Measurements from ENCODE around the gene ZBTB40. TPM values are rescaled to one million over a fixed set of nuclear protein-coding genes. Genes with fewer than 3 reads are reported as not detected.

Gene ZBTB40
- total RNA-seq, 2 donors from 2014 or later = 11.2 to 16.2 TPM

DNA sequence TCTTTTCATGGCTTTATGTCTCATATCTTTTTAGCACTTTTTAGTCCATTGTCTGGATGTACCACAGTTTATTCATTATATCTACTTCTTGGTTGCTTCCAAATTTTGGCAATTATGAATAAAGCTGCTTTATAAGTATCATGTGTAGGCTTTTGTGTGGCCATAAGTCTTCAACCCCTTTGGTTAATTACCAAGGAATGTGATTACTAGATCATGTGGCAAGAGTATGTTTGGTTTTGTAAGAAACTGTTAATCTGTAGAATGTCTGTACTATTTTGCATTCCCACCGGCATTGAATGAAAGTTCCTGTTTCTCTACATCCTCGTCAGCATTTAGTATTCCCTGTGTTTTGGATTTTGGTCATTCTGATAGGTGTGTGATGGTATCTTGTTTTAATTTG, 31.5 kb downstream of the ZBTB40 start:
- Histone ChIP-seq H3K27ac (no peak overlapping the region), H3K4me1 (no peaks in the 10 kb centered on the region), H3K27me3 (no peaks in the 10 kb centered on the region), H3K36me3 (no peaks in the 10 kb centered on the region), H3K9me3 (no peaks in the 10 kb centered on the region), H3K9ac (ENCODE audit: low read depth in 2 of 2, low read length in 2 of 2) (no peak overlapping the region), H3K4me3 (no peak overlapping the region)
- TF ChIP-seq, protein P1, sequence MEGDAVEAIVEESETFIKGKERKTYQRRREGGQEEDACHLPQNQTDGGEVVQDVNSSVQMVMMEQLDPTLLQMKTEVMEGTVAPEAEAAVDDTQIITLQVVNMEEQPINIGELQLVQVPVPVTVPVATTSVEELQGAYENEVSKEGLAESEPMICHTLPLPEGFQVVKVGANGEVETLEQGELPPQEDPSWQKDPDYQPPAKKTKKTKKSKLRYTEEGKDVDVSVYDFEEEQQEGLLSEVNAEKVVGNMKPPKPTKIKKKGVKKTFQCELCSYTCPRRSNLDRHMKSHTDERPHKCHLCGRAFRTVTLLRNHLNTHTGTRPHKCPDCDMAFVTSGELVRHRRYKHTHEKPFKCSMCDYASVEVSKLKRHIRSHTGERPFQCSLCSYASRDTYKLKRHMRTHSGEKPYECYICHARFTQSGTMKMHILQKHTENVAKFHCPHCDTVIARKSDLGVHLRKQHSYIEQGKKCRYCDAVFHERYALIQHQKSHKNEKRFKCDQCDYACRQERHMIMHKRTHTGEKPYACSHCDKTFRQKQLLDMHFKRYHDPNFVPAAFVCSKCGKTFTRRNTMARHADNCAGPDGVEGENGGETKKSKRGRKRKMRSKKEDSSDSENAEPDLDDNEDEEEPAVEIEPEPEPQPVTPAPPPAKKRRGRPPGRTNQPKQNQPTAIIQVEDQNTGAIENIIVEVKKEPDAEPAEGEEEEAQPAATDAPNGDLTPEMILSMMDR (IDR thresholded peaks at IDR 0.05) = no peak
- intact Hi-C loops (cut with DNase I) = no loop called here
- no peak for DNase-seq

GRCh38 chr1:22484706-22485345, 33.2 kb downstream of the ZBTB40 start:
- intact Hi-C loops (cut with DNase I) = no loop called here
- Histone ChIP-seq H3K9ac (ENCODE audit: low read depth in 2 of 2, low read length in 2 of 2) (no peak overlapping the region), H3K9me3 (no peaks in the 10 kb centered on the region), H3K27ac (no peak overlapping the region), H3K36me3 (no peaks in the 10 kb centered on the region), H3K27me3 (no peaks in the 10 kb centered on the region), H3K4me1 (no peaks in the 10 kb centered on the region), H3K4me3 (no peak overlapping the region)
- TF ChIP-seq, protein P1 (IDR thresholded peaks at IDR 0.05) = no peak
- DNase-seq = no peak

- H3K27me3 ChIP-seq = no peaks in the 10 kb centered on the region
These were observed 33.8 kb downstream of the ZBTB40 start for GRCh38 chr1:22485431-22485830.

GRCh38 chr1:22487781-22488180, 36.1 kb downstream of the ZBTB40 start:
- Histone ChIP-seq H3K9me3 (no peaks in the 10 kb centered on the region), H3K4me3 (no peak overlapping the region), H3K4me1 (no peaks in the 10 kb centered on the region), H3K36me3 (no peaks in the 10 kb centered on the region), H3K9ac (ENCODE audit: low read depth in 2 of 2, low read length in 2 of 2) (no peak overlapping the region), H3K27me3 (no peaks in the 10 kb centered on the region), H3K27ac (no peak overlapping the region)
- DNase-seq = no peak
- TF ChIP-seq, protein P1 (IDR thresholded peaks at IDR 0.05) = no peak
- intact Hi-C loops (cut with DNase I) = no loop called here

More at GRCh38 chr1:22485431-22485830, 33.8 kb downstream of the ZBTB40 start:
- TF ChIP-seq, protein P1 (IDR thresholded peaks at IDR 0.05) = no peak
- no peak overlapping the region for H3K9ac ChIP-seq (ENCODE audit: low read depth in 2 of 2, low read length in 2 of 2)
- H3K27ac ChIP-seq = no peak overlapping the region
- no peaks in the 10 kb centered on the region for H3K36me3 ChIP-seq
- H3K4me3 ChIP-seq = no peak overlapping the region
- DNase-seq = no peak
- H3K4me1 ChIP-seq = no peaks in the 10 kb centered on the region
- no peaks in the 10 kb centered on the region for H3K9me3 ChIP-seq
- intact Hi-C loops (cut with DNase I) = no loop called here

DNA sequence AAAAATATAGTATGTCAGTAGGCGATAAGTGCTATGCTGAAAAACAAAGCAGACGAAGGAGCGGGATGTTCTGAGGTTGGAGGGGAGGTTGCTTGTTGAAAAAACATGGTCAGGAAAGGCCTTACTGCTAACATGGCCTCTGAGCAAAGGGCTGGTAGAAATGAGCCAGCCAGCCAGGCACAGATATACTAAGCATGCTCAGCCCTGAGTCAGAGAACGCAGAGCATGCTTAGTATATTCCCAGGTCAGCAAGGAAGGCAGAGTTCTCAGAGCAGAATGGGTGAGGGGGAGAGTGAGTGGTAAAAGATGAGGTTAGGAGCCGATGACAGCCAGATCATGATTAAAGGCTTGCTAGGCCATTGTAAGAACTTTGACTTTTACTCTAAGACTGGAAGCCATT, 36.7 kb downstream of the ZBTB40 start:
- no peak overlapping the region for H3K9ac ChIP-seq (ENCODE audit: low read depth in 2 of 2, low read length in 2 of 2)
- no peaks in the 10 kb centered on the region for H3K9me3 ChIP-seq
- no peak for DNase-seq
- H3K4me1 ChIP-seq = no peaks in the 10 kb centered on the region
- TF ChIP-seq, protein P1 (IDR thresholded peaks at IDR 0.05) = no peak
- intact Hi-C loops (cut with DNase I) = no loop called here
- H3K36me3 ChIP-seq = no peaks in the 10 kb centered on the region
- H3K27ac ChIP-seq = no peak overlapping the region
- no peaks in the 10 kb centered on the region for H3K27me3 ChIP-seq
- no peak overlapping the region for H3K4me3 ChIP-seq

Measured in colonic mucosa (tissue), 4 donors.